Measurements from ENCODE around the gene ARHGEF28.

ARHGEF28 gene

GRCh38 chr5:73757416-73757815 is 131.4 kb downstream of the ARHGEF28 start:
- TF ChIP-seq REST (IDR thresholded peaks at IDR 0.05; ENCODE audit: insufficient read depth in 1 of 2, low read depth in 2 of 2, low read length in 2 of 2) (no peak), POLR2AphosphoS5 (IDR thresholded peaks at IDR 0.05; ENCODE audit: low read depth, low read length) (no peak), TAF1 (IDR thresholded peaks at IDR 0.05; ENCODE audit: borderline replicate concordance, insufficient read depth, low read length) (no peak), FOXP2 (optimal IDR thresholded peaks at IDR 0.05; ENCODE audit: borderline replicate concordance, extremely low read depth, extremely low read length, insufficient read depth) (no peak), SIN3A (IDR thresholded peaks at IDR 0.05; ENCODE audit: borderline replicate concordance, insufficient read depth, low read length) (no peak)

GRCh38 chr5:73759771-73760170 is 133.8 kb downstream of the ARHGEF28 start:
- TF ChIP-seq REST (IDR thresholded peaks at IDR 0.05; ENCODE audit: insufficient read depth in 1 of 2, low read depth in 2 of 2, low read length in 2 of 2) (no peak), FOXP2 (optimal IDR thresholded peaks at IDR 0.05; ENCODE audit: borderline replicate concordance, extremely low read depth, extremely low read length, insufficient read depth) (no peak)

- TF ChIP-seq REST (IDR thresholded peaks at IDR 0.05; ENCODE audit: insufficient read depth in 1 of 2, low read depth in 2 of 2, low read length in 2 of 2) (no peak), POLR2AphosphoS5 (IDR thresholded peaks at IDR 0.05; ENCODE audit: low read depth, low read length) (no peak)
These were observed 137.5 kb downstream of the ARHGEF28 start for GRCh38 chr5:73763300-73764032.

- TF ChIP-seq TAF1 (IDR thresholded peaks at IDR 0.05; ENCODE audit: borderline replicate concordance, insufficient read depth, low read length): no peak
- TF ChIP-seq SIN3A (IDR thresholded peaks at IDR 0.05; ENCODE audit: borderline replicate concordance, insufficient read depth, low read length): no peak
These were observed 138.6 kb downstream of the ARHGEF28 start for GRCh38 chr5:73764586-73764985.

GRCh38 chr5:73764996-73765395 is 139.0 kb downstream of the ARHGEF28 start:
- TF ChIP-seq SIN3A (IDR thresholded peaks at IDR 0.05; ENCODE audit: borderline replicate concordance, insufficient read depth, low read length): no peak
- TF ChIP-seq FOXP2 (optimal IDR thresholded peaks at IDR 0.05; ENCODE audit: borderline replicate concordance, extremely low read depth, extremely low read length, insufficient read depth): no peak
- no peak for TF ChIP-seq POLR2AphosphoS5 (IDR thresholded peaks at IDR 0.05; ENCODE audit: low read depth, low read length)
- TF ChIP-seq REST (IDR thresholded peaks at IDR 0.05; ENCODE audit: insufficient read depth in 1 of 2, low read depth in 2 of 2, low read length in 2 of 2): no peak
- no peak for TF ChIP-seq TAF1 (IDR thresholded peaks at IDR 0.05; ENCODE audit: borderline replicate concordance, insufficient read depth, low read length)
